PFSK-1 (cell line): Measurements from ENCODE around the gene DYNC1LI1.

Experiments used
- FOXP2 ChIP-seq: optimal IDR thresholded peaks from 2 replicates; pipeline ENCODE3; 2011; ENCODE audit warnings: borderline replicate concordance, control low read depth, inconsistent platforms; ENCODE audit not compliant: insufficient read depth; ENCODE audit errors: extremely low read length, extremely low read depth
- POLR2AphosphoS5 ChIP-seq: IDR thresholded peaks from 2 replicates; pipeline ENCODE4 v1.6.1; 2012; ENCODE audit warnings: low read depth, mild to moderate bottlenecking, control low read depth, low read length, moderate library complexity
- SIN3A ChIP-seq: IDR thresholded peaks from 2 replicates; pipeline ENCODE4 v1.6.1; 2012; ENCODE audit warnings: mild to moderate bottlenecking, low read length, moderate library complexity, borderline replicate concordance; ENCODE audit not compliant: insufficient read depth
- TAF1 ChIP-seq: IDR thresholded peaks from 2 replicates; pipeline ENCODE4 v1.6.1; 2012; ENCODE audit warnings: low read length, control low read depth, borderline replicate concordance; ENCODE audit not compliant: insufficient read depth
- TF ChIP-seq, protein P1 (sequence below), 2 experiments: IDR thresholded peaks; 2 replicates each; pipeline versions ENCODE4 v1.6.1 to v1.8.0; 2011 to 2012; ENCODE audit warnings: low read depth in 2 of 2, low read length in 2 of 2, control low read depth in 1 of 2, inconsistent platforms in 1 of 2, mild to moderate bottlenecking in 1 of 2, moderate library complexity in 1 of 2; ENCODE audit not compliant: insufficient read depth in 1 of 2

DYNC1LI1 gene

DNA sequence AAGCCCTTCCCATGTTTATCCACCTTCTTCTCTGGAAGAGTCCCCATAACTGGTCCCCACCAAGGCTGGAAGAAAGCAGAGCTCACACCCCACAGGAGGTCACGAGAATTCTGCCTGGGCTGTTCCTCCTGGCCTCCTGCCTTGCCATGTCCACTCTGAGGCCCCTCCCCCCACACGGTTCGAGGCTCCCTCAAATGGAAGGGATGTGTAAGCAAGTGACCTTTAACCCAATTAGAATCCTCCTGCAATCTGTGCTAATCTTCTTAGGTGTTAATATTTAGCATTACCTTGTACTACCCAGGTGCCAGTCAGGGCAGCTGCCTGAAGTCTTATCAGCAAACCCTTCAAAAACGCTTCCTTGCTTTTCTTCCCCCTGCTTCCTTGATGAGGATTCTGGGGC lies 32.4 kb upstream of the DYNC1LI1 start:
- TF ChIP-seq POLR2AphosphoS5, result no peak
- no peak for TF ChIP-seq TAF1
- no peak for TF ChIP-seq SIN3A

DNA sequence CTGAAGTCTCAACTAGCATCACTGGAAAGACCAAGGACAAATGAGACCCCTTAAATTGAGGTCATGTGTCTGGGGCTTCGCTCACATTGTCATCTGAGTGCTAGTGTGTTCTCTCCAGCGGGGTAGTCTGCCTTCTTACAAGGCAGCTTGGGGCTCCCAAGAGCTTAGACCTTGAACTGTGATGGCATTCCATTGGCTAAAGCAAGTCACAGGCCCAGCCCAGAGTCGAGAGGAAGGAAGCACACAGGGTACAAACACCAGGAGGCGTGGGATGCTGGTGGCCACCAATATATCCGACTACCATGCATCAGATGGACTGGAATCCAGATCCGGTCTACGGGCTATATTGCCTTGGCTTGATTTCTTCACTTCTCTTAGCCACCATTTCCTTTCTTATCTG lies 31.5 kb upstream of the DYNC1LI1 start:
- TF ChIP-seq FOXP2, result no peak
- TF ChIP-seq, protein P1, sequence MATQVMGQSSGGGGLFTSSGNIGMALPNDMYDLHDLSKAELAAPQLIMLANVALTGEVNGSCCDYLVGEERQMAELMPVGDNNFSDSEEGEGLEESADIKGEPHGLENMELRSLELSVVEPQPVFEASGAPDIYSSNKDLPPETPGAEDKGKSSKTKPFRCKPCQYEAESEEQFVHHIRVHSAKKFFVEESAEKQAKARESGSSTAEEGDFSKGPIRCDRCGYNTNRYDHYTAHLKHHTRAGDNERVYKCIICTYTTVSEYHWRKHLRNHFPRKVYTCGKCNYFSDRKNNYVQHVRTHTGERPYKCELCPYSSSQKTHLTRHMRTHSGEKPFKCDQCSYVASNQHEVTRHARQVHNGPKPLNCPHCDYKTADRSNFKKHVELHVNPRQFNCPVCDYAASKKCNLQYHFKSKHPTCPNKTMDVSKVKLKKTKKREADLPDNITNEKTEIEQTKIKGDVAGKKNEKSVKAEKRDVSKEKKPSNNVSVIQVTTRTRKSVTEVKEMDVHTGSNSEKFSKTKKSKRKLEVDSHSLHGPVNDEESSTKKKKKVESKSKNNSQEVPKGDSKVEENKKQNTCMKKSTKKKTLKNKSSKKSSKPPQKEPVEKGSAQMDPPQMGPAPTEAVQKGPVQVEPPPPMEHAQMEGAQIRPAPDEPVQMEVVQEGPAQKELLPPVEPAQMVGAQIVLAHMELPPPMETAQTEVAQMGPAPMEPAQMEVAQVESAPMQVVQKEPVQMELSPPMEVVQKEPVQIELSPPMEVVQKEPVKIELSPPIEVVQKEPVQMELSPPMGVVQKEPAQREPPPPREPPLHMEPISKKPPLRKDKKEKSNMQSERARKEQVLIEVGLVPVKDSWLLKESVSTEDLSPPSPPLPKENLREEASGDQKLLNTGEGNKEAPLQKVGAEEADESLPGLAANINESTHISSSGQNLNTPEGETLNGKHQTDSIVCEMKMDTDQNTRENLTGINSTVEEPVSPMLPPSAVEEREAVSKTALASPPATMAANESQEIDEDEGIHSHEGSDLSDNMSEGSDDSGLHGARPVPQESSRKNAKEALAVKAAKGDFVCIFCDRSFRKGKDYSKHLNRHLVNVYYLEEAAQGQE (IDR thresholded peaks at IDR 0.05; ENCODE audit: insufficient read depth in 1 of 2, low read depth in 2 of 2, low read length in 2 of 2), result no peak
- TF ChIP-seq POLR2AphosphoS5, result no peak
- no peak for TF ChIP-seq TAF1
- no peak for TF ChIP-seq SIN3A

DNA sequence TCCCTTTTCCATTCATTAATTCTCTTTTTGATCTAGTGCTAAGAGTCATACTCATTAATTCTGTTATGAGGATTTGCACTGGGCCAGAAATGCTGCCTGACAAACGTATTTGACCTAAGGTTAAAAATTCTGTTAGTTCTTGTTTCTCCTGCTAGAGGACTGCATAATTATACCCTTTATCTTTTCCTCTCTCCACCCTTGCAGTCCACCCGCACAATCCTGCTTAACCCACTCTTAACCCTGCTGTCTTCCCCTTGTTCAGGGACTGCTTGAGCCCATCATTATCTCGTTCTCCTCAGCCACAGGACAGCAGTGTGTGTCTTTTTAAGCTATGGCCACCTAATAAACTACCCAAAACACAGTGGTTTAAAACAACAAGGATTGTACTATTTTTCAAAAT lies 31.1 kb upstream of the DYNC1LI1 start:
- TF ChIP-seq TAF1 (no peak), POLR2AphosphoS5 (no peak), FOXP2 (no peak), SIN3A (no peak)
- TF ChIP-seq, protein P1 (IDR thresholded peaks at IDR 0.05; ENCODE audit: insufficient read depth in 1 of 2, low read depth in 2 of 2, low read length in 2 of 2), result no peak

DNA sequence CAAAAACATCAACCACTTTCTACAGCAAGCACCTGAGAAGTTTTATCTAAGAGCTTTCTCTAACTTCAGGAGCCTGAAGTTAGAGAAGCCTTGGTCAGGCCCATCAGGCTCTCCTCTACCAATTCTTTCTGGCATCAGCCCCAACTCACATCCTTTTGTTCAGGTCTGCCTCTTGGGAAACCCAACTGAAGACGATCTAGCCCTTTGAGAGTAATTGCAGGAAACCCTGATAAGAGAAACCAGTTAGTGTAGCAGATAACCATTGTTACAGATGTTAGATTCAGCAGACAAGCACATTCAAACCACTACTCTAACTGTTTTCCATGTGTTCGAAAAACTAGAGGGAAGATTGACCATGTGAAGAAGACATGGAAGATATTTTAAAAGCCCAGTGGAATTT lies 27.0 kb upstream of the DYNC1LI1 start:
- no peak for TF ChIP-seq FOXP2
- no peak for TF ChIP-seq TAF1
- TF ChIP-seq POLR2AphosphoS5, result no peak

DNA sequence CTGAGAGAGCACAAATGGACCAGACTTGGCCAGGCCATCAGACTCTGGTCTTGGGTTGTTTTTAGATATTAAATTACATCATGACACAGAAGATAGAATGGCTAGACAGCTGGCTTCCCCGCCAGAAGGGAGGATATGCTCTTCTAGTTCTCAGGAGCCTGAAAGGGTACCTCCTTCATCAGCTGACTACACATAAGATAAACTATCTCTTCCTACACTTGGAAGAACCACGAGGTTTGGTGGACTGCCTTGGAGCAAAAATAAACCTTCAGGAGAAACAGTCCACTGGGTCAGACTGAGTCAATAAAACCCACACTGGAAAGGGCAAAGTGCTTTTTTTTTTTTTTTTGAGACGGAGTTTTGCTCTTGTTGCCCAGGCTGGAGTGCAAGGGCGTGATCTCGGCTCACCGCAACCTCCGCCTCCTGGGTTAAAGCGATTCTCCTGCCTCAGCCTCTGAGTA lies 26.3 kb upstream of the DYNC1LI1 start:
- TF ChIP-seq TAF1, result no peak
- TF ChIP-seq POLR2AphosphoS5, result no peak
- TF ChIP-seq FOXP2, result no peak
- no peak for TF ChIP-seq SIN3A
- TF ChIP-seq, protein P1 (IDR thresholded peaks at IDR 0.05; ENCODE audit: insufficient read depth in 1 of 2, low read depth in 2 of 2, low read length in 2 of 2), result no peak

DNA sequence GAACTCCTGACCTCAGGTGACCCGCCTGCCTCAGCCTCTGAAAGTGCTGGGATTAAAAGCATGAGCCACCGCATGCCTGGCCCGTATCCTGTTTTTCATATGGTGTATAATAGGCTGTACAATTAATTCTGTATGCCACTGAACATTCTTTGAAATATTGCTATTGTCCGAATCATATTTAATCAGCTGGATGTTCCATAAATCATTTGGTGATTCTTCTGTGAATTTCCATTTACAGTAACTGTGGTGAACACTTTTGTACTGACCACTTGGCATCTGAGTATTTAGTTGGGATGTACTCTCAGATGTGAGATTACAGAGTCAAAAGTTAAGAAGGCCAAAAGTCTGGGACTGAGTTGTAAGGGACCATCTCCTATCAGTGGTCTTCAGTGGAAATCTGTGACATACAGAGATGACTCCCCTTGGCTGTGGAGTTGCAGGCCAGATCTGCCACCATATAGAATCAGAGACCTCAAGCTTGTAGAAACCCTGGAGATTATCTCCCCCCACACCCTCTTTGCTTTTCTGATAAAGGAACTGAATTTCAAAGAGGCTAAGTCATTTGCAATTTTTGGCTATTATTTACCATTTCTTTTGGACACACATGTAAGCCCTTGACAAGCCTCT lies 25.7 kb upstream of the DYNC1LI1 start:
- TF ChIP-seq SIN3A, result no peak
- TF ChIP-seq TAF1, result no peak
